HFFc6 (cell line): ENCODE measurements around the gene CYRIA. TPM values are rescaled to one million over a fixed set of nuclear protein-coding genes. Genes with fewer than 3 reads are reported as not detected.

Source experiments
- DNase-seq: peaks from one replicate; pipeline ENCODE4 v3.0.0-alpha.2; 2018
- H3K27ac Mint-ChIP-seq: 2 replicates; pipeline ENCODE4 v1.8.0; 2020; ENCODE audit warnings: mild to moderate bottlenecking, mixed read lengths
- H3K27me3 Mint-ChIP-seq: 2 replicates; pipeline ENCODE4 v1.8.0; 2021; ENCODE audit warnings: mild to moderate bottlenecking, moderate library complexity, mixed read lengths; ENCODE audit not compliant: insufficient read depth
- H3K36me3 Mint-ChIP-seq: 2 replicates; pipeline ENCODE4 v1.8.0; 2021; ENCODE audit warnings: low read depth, mixed read lengths
- H3K4me1 Mint-ChIP-seq: 2 replicates; pipeline ENCODE4 v1.8.0; 2020; ENCODE audit warnings: low read depth, mixed read lengths
- H3K4me3 Mint-ChIP-seq: 2 replicates; pipeline ENCODE4 v1.8.0; 2020; ENCODE audit warnings: mild to moderate bottlenecking, moderate library complexity, mixed read lengths
- H3K9me3 Mint-ChIP-seq: 2 replicates; pipeline ENCODE4 v1.8.0; 2020; ENCODE audit warnings: mild to moderate bottlenecking, mixed read lengths
- long read RNA-seq: library from polyadenylated mRNA; unstranded; transcript quantifications from one replicate; pipeline ENCODE4 v2.0.0, GENCODE V29; 2019
- total RNA-seq, 6 experiments: library from RNA; stranded (reverse); fragmentation: NEBNext Ultra II Directional; extraction: Animal tissue kit (Norgen Biotek cat#: 25700); gene quantifications; 2 replicates in 1 of 6; 3 replicates in 5 of 6; pipeline ENCODE4 v1.2.3, GENCODE V29; 2021
- TF ChIP-seq, protein P1 (sequence below): fragments of 200-600 bp; sonication (generic); IDR thresholded peaks from 2 replicates; pipeline ENCODE4 v1.5.0; 2021; ENCODE audit warnings: antibody characterized with exemption, mild to moderate bottlenecking

Gene CYRIA
- not detected for total RNA-seq
- long read RNA-seq: 0 reads

DNA sequence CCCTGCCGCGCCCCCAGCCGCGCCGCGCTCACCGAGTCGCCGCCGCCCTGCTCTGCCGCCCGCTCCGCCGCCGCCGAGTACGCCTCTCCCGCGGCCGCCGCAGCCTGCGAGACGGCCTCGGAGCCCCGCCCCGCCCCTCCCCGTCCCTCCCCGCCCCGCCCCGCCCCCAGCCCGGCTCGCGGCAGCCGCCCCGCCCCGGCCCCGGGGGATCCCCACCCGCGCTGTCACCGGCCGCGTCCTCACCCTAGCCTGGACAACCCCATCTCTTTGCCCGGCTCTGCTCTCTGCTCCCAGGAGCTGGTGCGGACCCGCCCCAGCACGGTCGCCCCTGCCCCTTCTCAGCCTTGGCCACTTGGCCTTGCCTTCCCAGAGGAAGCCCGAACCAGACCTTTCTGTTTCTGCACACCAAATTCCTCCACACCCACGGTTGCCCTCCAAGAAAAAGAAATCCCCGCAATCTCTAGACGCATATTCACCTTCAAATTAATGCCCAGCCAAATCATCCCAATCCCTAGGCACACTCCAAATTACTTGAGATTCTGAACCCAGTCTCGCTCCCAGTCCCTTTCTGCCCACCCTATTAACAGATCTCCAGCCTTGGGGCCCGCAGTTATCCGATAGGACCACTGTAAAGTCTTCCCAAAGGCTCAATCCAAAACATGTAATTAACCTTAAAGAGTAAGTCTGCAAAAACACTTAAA lies at the start of gene CYRIA:
TSS of gene CYRIA (minus strand) at position 87 of the 701 bp plus-strand sequence. CDS start 77,715 bp downstream, outside the sequence.
- Mint-ChIP-seq H3K27me3 (peaks cover 4% of the 10 kb centered on the region), H3K4me3 (peak within 1 kb of the TSS; percentile 24; the same call in 1 of the 2 replicates), H3K9me3 (peaks cover 18% of the 10 kb centered on the region; the same call in 1 of the 2 replicates), H3K27ac (no peak within 1 kb of the TSS), H3K36me3 (no peaks in the 10 kb centered on the region), H3K4me1 (no peaks in the 10 kb centered on the region)
- DNase-seq: no peak
- TF ChIP-seq, protein P1, sequence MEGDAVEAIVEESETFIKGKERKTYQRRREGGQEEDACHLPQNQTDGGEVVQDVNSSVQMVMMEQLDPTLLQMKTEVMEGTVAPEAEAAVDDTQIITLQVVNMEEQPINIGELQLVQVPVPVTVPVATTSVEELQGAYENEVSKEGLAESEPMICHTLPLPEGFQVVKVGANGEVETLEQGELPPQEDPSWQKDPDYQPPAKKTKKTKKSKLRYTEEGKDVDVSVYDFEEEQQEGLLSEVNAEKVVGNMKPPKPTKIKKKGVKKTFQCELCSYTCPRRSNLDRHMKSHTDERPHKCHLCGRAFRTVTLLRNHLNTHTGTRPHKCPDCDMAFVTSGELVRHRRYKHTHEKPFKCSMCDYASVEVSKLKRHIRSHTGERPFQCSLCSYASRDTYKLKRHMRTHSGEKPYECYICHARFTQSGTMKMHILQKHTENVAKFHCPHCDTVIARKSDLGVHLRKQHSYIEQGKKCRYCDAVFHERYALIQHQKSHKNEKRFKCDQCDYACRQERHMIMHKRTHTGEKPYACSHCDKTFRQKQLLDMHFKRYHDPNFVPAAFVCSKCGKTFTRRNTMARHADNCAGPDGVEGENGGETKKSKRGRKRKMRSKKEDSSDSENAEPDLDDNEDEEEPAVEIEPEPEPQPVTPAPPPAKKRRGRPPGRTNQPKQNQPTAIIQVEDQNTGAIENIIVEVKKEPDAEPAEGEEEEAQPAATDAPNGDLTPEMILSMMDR: no peak

DNA sequence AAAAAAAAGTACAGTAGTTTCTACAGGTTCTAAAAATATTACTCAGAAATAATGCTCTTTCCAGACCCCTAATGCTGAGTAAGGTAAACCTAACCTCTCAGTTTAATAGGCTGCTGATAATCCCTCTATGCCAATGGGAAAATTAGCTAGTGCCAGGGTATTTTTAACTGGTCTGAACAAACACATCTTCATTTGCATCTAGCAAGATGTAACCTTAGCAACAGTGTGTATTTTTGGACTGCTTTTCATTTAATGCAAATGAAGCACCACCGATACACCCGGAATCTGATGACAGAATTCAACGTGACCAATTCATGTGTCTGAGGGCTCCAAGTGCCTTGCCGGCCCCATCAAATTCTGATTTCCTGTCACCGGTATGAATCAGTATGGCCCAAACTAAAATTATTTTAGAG lies 47.4 kb upstream of the CYRIA start:
- no peaks in the 10 kb centered on the region for H3K4me1 Mint-ChIP-seq
- H3K9me3 Mint-ChIP-seq: peaks cover 47% of the 10 kb centered on the region
- no peak overlapping the region for H3K4me3 Mint-ChIP-seq
- TF ChIP-seq, protein P1: no peak
- no peak overlapping the region for H3K27ac Mint-ChIP-seq
- H3K36me3 Mint-ChIP-seq: peaks cover 4% of the 10 kb centered on the region; the same call in 1 of the 2 replicates
- DNase-seq: no peak
- H3K27me3 Mint-ChIP-seq: no peaks in the 10 kb centered on the region

DNA sequence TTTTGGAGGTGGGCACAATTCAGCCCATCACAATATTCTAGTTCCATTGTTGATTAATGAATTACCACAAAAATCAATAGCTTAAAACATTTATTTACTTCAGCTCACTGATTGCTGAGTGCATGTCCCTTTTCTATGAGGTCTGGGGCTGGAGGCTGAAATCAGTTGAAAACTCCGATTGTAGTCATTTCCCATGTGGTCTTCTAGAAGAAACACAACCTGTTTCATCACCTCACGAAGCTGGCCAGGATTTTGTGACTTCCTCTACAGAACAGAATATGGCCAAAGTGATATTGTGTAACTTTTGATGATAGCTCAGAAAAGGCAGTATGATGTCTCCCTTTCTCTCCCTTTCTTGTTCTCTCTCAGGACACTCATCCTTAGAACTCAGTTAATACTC lies 44.1 kb upstream of the CYRIA start:
- Mint-ChIP-seq H3K9me3 (peaks cover 35% of the 10 kb centered on the region), H3K4me3 (no peak overlapping the region), H3K36me3 (no peaks in the 10 kb centered on the region), H3K27me3 (no peaks in the 10 kb centered on the region), H3K27ac (no peak overlapping the region), H3K4me1 (no peaks in the 10 kb centered on the region)
- TF ChIP-seq, protein P1: no peak
- no peak for DNase-seq

DNA sequence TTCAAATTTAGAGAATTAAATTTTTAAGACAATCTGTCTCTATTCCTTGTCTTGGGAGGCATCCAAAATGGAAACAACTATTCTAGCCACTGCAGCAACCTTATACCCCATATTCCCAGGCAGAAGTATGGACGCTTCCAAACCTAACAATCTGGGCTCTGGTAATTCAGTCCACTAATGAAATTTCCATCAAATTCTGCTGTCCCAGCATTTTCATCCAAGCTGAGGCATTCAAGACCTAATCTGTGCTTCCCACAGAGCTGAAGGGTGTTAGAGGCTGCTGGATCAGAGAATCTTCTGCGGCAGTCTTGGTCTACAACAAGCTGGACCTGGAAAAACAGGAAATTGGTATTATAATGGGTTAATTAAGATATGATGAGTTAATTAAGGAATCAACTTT lies 42.5 kb upstream of the CYRIA start:
- Mint-ChIP-seq H3K9me3 (peaks cover 31% of the 10 kb centered on the region), H3K27ac (no peak overlapping the region), H3K4me1 (no peaks in the 10 kb centered on the region), H3K4me3 (no peak overlapping the region), H3K27me3 (no peaks in the 10 kb centered on the region), H3K36me3 (no peaks in the 10 kb centered on the region)
- no peak for DNase-seq
- TF ChIP-seq, protein P1: no peak

DNA sequence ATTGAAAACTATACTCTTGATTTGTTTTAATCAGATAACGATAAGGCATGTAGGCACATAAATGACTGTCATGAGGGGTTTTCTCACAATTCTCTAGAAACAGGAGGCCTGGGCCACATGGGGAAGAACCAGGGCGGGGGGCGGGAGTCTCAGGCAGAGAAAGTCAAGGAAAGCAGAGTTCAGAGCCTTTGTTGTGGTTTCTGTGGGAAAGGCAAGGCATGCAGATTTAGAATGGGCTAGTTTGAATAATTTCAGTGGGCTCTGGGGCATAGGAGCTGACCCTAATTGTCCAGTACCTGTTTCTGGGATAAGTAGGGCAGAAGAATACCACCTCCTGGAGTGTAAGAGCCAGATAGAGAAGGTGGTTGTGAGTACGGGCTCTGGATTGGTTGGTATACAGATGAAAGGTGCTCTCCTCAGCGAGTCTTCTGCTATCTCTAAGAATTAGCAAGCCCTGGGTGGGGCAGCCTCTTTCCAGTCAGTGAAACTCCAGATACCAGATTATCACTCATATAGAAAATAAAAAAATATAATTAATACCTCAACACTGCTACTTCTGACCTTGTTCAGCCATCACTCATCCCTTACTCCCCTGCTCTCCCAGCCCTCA lies 41.5 kb upstream of the CYRIA start:
- Mint-ChIP-seq H3K27me3 (no peaks in the 10 kb centered on the region), H3K4me3 (no peak overlapping the region), H3K27ac (no peak overlapping the region), H3K4me1 (no peaks in the 10 kb centered on the region), H3K36me3 (no peaks in the 10 kb centered on the region), H3K9me3 (peaks cover 30% of the 10 kb centered on the region)
- no peak for DNase-seq
- TF ChIP-seq, protein P1: no peak
